ENCODE measurements around the gene ADCY3.

ADCY3 gene

GRCh38 chr2:24827321-24828237 lies 92.5 kb downstream of the ADCY3 start:
- DNase-seq: no peak

- no peak for DNase-seq
Measured at GRCh38 chr2:24826773-24827145, 93.3 kb downstream of the ADCY3 start.

- no peak for DNase-seq
Measured at GRCh38 chr2:24825883-24826772, 93.9 kb downstream of the ADCY3 start.

- no peak for DNase-seq
Measured at GRCh38 chr2:24824966-24825882, 94.8 kb downstream of the ADCY3 start.

- DNase-seq: no peak
Measured at GRCh38 chr2:24824071-24824588, 95.9 kb downstream of the ADCY3 start.

DNA sequence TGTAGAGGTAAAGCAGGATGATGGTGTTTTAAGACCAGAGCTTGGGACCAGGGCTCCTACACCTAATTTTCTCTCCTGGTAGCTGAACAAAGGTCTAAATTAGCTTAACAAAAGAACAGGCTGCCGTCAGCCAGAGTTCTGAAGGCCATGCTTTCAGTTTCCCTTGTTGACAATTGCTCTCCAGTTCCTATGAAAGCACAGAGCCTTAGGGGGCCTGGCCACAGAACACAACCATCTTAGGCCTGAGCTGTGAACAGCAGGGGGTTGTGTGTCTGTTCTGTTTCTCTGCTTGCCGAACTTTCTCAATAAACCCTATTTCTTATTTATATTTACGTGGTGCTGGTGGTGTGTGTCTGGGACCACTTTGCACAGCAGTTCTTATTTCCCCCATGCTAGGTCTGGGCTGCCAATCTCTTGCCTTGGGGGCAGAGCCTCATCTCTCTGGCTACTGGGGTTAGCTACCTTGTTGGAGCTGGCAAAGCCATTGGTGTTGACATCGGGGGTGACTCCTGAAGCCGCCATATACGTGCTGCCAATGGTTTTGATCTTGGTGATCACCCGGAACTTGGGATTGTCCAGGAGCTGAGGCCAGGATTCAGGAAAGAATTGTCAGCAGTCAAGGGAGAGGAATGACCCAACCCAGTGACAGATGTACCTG lies 97.9 kb downstream of the ADCY3 start:
- no peak for DNase-seq

- DNase-seq: no peak
Measured at GRCh38 chr2:24821433-24821891, 98.6 kb downstream of the ADCY3 start.

DNA sequence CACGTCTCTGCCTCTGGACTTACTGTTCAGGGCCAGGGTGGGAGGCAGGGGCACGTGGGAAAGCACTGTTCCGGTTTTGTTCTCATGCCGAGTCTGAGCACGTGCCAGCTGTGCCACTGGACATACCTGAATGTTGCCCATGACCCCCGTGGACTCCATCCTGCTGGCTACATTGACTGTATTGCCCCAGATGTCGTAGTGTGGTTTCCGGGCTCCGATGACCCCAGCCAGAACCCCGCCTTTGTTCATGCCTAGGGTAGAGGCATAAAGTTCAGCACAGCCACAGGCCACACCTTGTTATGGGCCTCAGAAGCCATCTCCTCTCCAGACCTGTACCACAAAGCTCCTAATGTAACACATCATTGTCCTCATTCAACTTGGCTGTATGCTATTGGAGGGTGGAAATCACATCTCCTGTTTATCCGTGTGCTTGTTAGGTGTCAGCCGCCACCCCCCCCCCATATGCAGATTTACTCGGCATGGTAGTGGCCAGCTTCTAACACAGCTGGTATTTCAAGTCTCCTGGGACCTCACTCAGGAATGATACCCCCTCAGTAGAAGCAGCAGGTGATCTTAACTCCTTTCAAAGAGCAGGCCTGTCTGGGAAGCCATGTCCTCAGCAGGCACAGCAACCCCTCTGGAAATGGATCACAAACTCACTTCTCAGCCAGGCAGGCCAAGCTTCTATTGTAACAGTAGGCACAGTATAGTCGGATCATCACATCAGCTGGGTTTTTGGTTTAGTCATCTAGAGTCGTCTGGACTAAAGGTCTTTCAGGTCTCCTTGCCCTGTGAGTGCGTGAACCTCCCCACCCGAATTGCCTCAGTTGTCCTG lies 99.2 kb downstream of the ADCY3 start:
- DNase-seq: no peak

GRCh38 chr2:24820175-24820513 lies 99.9 kb downstream of the ADCY3 start:
- no peak for DNase-seq

DNA sequence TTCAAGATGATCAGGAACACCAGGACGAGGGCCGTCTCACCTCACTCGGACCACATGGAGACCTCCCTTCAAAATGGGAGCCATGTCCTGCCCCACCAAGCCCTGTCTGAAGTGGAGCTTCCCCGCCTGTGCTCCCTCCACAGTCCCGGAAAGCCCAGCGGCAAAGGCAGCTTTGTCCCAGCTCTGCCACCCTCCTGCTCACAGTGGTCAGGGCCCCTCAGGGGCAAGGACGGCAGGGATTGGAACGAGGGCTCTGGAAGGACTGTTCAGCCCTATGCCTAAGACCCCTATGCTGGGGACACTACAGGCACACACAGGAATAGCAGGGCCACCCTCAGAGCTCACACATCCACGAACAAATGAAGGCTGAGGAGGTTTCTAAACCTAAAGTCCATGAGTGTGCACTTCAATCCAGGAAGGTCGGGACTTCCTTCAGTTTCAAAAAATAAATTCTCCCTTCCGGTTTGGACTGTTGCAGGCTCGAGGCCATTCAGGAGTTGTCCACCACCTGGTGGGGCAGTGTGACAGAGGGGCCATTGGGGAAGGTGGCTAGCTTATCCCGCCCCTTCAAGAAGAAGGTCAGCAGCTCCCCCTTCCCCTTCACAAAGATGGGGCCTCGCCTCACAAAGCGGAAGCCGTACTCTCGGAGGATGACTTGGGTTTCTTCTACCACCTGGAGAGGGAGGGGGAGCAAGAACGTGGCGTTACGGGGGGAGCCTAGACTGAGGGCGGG lies 100.4 kb downstream of the ADCY3 start:
- DNase-seq: no peak

GRCh38 chr2:24818721-24819167 lies 101.3 kb downstream of the ADCY3 start:
- no peak for DNase-seq

- DNase-seq: no peak
Measured at GRCh38 chr2:24816884-24817283, 103.2 kb downstream of the ADCY3 start.

GRCh38 chr2:24816404-24816803 lies 103.6 kb downstream of the ADCY3 start:
- no peak for DNase-seq

DNA sequence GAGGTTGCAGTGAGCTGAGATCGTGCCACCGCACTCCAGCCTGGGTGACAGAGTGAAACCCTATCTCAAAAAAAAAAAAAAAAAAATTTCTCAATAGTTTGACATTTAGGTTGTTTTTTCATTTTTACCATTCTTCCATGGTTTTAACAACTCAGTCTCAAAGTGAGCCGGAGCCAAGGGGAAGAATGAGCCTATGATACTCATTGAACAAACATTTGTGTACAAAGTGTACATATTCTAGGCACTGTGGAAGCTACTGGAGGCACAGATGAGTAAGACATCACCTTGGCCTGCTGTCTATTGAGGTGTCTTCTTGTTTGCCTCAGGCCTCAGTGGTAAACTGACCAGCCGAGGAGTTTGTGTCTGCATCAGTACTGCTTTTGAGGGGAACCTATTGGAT lies 104.9 kb downstream of the ADCY3 start:
- no peak for DNase-seq

DNA sequence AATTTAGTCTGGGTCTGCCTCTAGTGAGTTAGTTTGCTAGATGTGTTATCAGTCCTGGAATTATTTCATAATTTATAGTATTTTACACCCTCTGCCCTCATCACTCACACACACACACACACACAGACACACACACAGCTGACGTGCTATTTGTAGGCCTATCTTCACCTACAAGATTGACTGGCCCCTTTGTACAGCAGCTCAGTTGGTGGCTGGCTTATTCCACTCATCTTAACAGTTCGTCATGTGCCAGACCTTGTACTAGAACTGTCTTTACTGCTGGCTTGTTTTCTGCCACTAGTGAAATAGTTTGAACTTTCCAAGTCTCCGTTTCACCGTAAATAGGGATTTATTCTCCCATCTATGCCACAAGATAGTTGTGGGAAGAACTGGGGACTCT lies 105.5 kb downstream of the ADCY3 start:
- DNase-seq: no peak

DNA sequence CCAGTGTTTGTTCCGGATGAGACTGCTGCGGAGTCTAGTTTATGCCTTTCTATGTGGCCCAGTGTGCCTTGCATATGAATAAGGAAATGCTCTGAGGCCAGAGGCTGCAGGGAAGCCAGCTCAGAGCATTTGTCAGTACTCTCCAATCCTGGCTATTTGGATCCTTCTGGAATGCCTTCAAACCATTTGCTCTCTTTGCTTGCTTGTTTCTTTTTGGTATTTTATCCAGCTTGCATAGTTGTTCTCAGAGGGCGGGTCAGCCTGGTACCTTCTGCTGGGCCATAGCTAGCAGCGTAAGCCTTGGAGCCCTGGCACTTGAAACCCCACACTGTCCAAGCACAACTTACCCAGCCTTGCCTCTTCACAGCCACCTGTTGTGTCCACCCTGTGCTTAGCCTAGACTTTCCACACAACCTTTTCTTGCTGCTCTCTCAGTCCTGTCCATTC lies 106.3 kb downstream of the ADCY3 start:
- DNase-seq: no peak

GRCh38 chr2:24809316-24810007 lies 110.6 kb downstream of the ADCY3 start:
- no peak for DNase-seq

DNA sequence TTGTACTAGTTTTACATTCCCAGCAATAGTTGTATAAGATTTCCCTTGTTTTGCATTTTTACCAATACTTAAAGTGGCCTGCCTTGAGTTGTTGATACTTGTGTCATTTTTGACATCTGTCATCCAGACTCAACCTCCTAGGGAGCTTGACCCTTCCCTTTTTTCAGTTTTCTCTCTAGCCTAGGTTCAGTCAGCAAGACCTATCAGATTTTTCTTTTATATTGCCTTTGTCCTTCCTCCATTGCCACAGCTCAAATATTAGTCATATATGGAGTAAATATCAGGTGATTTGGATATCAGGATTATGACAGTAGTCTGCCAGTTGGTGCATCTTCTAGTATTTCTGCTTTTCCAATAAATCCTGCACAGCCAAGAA lies 113.4 kb downstream of the ADCY3 start:
- DNase-seq: no peak

All from KG1 (cell line).